ENCODE results near the gene CTNNA2.

DNA sequence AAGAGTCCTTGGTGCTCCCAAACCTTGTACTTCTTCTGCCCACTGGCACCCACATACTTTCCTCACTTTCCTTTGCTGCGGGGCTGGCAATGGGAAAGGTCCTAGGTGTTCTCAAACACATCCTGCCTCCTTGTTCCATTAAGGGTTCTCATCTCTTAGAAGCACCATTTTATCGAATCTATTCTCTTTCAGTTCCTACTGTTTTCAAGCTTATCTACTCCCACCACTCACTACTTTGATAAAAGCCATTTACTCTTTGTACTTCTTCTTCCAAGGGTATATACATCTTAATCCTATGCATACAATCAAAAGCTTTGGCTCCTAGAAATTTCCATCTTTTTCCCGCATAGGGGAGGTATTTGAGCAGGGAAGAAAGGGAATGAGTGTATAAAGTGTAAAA is 868.8 kb downstream of the CTNNA2 start:
- no peak for TF ChIP-seq EP300 (IDR thresholded peaks at IDR 0.05; ENCODE audit: low read depth)
- no peak for TF ChIP-seq POLR2A (IDR thresholded peaks at IDR 0.05)

Measured in transverse colon (tissue), 1 donor.